GM11168 (cell line): ENCODE data around the gene EDA.

ENCODE experiments used
- in situ Hi-C: fragments of 300-500 bp; cut with MboI; formaldehyde crosslinking; loops from one replicate; pipeline ENCODE4 v1.12.0; 2022; ENCODE audit warnings: low sequenced_read_pairs; ENCODE audit not compliant: unreplicated experiment

Gene EDA

DNA sequence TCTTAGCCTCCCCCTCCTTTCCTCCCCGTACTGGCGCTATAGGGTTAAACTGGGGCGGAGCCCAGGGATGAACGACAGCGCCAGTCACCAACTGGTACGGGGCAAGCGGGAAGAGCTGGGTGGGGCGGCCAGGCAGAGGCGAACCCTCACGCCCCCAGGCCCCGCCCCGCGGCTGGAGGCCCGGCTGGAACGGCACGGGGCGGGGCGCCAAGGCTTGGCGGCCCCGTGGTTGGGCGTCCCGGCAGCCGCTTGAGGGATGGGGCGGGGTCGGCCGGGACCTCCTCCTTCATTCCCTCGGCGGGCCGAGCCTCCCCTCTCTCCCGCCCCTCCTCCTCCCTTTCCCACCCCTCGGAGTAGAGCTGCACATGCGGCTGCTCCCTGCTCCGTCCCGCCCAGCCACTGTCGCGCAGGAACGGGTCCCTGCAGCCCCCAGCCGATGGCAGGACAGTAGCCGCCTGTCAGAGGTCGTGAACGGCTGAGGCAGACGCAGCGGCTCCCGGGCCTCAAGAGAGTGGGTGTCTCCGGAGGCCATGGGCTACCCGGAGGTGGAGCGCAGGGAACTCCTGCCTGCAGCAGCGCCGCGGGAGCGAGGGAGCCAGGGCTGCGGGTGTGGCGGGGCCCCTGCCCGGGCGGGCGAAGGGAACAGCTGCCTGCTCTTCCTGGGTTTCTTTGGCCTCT, at the start of gene EDA:
EDA (plus strand) TSS at position 335 of the 678 bp plus-strand sequence.
- in situ Hi-C loops, result no loop called here

DNA sequence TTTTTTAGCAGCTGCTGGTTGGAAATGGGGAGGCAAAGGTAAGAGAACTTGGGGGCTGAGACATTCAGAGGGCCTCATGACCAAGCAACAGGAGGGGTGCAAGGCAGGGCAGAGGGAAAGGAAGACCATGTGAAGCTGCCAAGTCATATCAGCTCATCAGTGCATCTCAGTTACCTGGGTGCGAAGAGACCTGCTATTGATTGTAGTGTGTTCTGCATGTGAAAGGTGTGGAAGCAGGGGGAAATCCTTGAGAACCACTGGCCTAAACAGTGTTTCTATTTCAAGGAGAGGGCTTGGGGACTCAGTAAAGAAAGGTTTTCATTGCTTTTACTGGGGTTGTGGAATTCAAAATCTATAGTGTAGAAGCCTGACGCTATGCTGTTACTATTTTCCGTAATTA, 47.1 kb upstream of the EDA start:
- in situ Hi-C loops, result no loop called here

DNA sequence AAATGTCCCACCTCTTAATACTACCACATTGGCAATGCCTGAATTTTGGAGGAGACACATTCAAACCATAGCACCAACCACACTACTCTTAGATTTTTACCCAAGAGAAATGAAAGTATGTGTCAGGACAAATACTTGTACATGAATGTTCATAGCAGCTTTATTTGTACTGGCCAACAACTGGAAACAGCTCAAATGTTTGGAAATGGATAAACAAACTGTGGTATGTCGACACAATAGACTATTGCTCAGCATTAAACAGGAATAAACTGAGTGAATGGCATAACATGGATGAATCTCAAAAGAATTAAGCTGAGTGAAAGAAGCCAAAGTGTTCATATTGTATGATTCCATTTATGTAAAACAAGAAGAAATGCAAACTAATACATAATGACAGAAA, 18.5 kb upstream of the EDA start:
- in situ Hi-C loops, result no loop called here

DNA sequence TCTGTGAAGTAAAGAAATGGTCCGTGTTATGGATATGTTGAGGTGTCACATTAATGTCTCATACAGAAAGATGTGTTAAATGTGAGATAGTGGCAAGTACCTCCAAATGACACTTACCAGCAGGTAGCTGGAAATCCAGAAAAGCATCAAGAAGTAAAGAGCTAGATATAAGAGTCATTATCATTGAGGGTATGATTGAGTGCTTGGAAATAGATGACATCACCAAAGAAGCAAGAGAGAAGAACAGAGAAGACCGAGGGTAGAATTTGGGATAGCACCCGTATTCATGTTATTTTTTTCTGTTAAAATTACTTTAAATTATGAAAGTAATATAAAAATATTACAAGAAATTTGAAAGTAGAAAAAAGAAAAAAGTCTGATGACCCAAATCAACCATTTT, 15.7 kb upstream of the EDA start:
- in situ Hi-C loops, result no loop called here

DNA sequence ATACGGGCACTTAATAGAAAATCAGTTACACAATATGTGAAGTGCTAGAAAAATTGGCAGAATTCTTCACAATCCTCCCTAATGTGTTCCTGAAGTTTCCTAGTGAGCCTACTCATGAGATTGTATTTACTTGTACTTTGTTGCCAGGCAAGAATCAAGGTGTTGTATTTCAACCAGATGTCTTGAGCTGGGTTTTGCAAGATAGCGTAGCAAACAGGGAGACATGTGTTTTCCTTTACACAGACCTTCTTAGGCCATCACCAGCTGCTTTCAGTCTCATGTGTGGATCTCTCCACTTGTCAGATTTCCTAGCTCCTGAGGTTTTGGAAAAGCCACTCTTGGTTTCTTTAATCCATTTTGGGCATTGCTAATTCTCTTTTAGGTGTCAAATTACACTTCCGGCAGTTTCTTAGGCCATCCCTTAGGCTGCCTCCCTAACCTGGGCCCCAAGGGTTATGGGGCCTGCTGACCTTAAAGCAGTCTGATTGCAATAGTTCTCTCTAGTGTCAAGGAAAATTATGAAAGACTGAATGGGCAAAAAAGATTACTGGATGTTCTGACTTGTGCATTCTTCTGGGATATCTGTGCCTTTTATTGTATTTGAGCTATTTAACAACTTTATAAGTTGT, 12.2 kb upstream of the EDA start:
- in situ Hi-C loops, result no loop called here

DNA sequence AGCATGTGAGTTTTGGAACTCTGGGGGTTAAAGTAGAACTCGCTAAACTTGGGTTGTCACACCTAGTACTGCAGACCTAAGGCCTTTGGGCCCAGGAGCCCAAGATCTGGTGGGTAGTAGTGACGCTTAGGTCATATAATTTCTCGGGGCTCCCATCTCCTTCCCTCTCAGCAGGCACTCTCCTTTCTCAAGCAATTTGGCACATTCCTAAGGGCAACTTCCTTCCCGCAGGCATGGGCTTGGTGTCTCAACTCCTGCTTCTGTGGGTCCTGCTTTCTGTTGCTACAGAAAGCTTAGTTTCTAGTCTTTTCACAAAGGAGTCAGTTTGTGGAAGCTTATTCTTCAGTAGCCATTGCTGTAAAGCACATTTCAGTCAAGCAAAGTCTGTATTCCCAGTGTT, 10.4 kb upstream of the EDA start:
- in situ Hi-C loops, result no loop called here

DNA sequence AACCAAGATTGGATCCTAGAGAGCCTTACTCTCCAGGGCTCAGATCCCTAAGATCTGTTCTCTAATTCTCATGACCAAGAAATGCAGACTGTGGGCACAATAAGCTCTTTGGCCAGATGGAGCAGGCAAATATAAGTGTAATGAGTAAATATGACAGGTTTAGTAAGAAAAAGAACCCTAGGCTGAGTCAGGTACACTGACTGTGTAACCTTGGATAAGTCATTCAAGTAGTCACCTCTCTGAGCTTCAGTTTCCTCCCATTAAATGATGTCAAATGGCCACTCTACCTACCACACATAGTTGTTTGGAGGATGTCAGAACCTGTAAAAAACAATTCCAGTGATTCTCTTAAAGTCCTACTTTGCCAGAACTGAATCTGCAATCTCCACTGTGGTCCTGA, 8.3 kb upstream of the EDA start:
- in situ Hi-C loops, result no loop called here

DNA sequence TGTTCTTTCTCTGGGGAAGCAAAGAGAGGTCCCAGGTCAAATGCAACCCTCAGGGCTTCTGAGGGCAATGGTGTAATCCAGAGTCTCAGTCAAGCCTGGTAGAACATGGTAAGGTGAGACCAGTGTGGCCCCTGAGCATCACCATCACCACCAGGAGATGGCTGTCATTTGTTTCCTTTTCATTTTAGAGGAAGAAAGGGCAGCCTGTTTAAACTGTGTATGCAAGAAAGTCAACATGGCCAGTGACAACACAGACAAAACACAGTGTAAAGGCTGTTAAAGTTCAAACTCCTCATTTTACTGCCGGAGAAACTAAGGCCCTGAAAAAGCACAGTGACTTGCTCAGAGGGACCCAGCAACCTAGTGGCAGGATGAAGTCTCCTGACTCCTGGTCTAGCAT, 2.0 kb upstream of the EDA start:
- in situ Hi-C loops, result no loop called here

DNA sequence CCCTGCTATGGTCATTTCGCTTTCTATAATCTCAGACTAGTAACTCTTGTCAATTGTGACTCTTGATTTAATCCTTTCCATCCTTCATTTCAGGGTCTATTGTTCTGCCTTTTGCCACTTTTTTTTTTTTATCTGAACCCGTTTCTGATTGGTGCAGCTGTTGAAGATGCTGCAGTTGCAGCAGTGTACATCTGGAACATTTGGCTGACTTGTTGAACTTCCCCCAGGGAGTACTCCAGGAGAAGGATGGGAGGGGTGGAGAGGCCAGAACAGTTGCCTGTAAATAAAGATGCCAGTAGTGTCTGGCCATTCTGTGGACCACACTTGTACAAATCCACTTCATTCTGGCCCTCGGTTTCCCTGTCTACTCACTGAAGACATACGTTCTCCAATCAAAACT, 1.0 kb upstream of the EDA start:
- in situ Hi-C loops, result no loop called here

DNA sequence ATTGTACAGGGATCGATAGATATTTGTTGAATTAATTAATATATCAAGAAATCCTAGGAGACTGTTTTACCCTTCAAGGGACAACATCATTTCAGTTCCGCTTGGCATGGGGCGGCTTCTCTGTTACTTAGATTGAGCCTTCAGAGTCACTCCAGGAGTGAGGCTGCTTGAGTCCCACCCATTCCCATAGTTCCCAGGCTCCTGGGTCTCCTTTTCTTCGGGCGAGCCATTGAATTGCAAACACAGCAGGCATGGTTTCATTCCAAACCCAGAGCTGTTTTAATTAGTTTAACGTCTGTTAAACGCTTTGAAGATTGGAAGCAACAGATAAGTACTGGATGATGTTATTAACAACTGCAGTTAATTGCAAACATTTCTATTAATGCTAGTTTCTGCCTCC, 571 bp upstream of the EDA start:
- in situ Hi-C loops, result no loop called here

DNA sequence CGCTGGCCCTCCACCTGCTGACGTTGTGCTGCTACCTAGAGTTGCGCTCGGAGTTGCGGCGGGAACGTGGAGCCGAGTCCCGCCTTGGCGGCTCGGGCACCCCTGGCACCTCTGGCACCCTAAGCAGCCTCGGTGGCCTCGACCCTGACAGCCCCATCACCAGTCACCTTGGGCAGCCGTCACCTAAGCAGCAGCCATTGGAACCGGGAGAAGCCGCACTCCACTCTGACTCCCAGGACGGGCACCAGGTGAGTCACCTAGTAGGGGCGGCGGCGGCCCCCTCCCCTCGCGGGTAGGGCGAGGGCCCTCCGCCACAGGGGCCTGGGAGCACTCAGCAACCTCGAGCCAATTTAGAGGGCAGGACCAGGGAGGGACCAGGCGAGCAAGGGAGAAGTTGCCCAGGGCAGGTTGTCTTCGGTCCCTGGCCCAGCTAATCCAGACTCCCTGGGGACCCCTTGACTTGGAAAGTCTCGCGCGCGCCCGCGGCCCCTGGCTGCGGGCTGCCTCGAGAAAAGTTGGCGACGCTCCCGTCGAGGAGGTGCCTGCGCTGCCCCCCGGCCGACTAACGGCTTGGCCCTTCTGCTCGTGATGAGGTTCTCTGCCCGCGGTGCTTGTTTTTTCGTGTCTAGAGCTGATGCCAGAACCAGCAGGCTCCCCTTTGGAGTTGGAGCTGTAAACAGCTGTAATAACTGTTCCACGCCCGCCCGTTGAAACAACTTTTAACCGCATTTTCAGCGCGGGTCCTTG, 717 bp downstream of the EDA start:
- in situ Hi-C loops, result no loop called here

DNA sequence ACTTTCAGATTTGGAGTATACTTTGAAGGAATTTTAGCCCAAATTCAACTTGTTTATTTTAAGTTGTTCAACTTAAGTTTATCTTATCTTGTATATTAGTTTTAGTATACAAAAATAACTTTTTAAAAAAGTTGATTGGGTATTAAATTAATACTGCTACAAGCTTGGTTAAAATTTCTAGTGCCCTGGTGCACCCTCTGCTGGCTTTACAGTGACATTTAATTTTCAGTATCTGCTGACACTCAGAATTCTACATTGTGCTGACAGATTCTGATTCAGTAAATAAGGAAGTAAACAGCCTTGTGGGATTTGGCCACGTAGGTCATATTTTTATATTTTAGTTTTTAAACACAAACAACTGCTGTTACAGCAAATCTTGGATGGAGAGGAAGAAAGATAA, 2.9 kb downstream of the EDA start:
- in situ Hi-C loops, result no loop called here

DNA sequence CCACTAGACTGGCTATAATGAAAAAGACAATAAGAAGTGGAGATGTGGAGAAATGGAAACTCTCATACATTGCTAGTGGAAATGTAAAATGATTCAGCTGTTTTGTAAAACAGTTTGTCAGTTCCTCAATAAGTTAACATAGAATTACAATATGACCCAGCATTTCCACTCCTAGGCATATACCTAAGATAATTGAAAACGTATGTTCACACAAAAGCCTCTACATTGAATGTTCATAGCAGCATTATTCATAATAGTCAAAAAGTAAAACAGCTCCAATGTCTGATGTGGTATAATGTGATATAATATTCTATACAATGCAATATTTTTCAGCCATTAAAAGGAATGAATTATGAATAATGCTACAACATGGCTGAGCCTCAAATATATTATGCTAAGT, 10.2 kb downstream of the EDA start:
- in situ Hi-C loops, result no loop called here

DNA sequence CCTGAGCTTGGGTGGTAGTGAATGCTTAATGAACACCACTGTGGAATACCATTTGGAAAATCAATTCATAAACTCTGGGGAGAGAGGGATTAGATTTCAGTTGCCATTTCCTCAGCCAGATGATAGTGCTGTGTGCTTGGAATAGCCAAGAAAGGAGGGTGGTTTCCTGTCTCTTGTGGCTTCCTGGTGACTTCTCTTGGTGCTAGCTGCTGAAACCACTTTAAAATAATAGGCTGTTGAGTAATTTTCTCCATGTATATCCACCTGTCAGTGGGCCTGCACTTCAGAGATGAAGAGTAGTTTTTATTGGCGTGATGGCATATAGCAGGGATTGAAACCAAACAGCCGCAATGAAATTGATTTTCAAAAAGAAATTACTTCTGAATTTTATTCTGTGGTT, 11.8 kb downstream of the EDA start:
- in situ Hi-C loops, result no loop called here

DNA sequence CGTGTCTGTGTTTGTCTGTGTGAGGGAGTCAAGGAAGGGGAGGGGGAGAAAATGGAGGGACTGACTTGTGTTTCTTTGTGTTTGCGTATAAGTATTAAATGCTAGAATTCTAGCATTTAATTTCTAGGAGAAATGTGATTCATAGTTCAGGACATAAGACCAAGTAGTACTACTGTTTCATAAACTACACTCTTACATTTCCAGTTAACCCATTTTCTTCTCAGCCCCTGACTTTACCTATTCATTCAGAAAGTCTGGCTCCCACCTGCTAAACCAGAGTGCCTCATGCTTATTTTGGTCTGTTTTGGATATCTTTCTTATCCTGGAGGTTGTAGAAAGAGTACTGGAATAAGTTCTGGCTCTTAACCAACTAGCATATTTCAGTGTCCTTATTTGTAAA, 14.2 kb downstream of the EDA start:
- in situ Hi-C loops, result no loop called here

DNA sequence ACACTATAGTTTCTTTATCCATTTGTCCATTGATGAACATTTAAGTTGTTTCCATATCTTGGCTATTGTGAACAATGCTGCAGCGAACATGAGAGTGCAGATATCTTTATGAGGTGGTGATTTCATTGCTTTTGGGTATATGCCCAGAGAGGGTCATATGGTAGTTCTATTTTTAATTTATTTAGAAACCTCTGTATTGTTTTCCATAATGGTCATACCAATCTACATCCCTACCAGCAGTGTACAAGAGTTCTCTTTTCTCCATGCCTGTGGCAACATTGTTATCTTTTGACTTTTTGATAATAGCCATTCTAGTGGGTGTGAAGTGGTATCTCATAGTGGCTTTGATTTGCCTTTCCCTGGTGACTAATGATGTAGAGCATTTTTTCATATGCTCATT, 48.8 kb downstream of the EDA start:
- in situ Hi-C loops, result no loop called here

DNA sequence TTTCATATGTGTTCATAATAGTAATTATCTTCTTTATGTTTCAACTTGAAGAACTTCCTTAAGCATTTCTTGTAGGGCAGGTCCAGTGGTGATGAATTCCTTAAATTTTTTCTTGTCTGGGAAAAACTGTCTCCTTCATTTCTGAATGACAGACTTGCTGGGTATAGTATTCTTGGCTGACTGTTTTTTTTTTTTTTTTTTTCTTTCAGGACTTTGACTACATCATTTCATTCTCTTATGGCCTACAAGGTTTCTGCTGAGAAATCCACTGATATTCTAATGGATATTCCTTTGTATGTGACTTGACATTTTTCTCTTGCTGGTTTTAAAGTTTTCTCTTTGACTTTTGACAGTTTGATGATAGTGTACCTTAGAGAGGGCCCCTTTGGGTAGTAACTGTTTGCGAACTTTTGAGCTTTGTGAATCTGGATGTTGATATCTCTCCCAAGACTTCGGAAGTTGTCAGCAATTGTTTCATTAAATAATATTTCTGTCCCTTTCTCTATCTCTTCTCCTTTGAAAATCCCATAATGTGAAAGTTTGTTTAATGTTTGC, 54.2 kb downstream of the EDA start:
- in situ Hi-C loops, result no loop called here

DNA sequence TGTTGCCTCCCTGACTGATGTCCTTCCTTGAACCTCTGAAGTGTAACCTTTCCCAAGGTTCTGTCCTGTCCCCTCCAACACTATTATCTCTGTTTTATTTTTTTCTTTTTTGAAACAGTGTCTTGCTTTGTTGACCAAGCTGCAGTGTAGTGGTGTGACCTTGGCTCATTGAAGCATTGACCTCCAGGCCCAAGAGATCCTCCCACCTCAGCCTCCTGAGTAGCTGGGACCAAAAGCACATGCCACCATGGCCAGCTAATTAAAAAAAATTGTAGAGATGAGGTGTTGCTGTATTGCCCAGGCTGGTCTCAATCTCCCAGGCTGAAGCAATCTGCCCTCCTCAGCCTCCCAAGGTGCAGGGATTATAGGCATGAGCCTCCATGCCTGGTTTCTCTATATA, 59.0 kb downstream of the EDA start:
- in situ Hi-C loops, result no loop called here

DNA sequence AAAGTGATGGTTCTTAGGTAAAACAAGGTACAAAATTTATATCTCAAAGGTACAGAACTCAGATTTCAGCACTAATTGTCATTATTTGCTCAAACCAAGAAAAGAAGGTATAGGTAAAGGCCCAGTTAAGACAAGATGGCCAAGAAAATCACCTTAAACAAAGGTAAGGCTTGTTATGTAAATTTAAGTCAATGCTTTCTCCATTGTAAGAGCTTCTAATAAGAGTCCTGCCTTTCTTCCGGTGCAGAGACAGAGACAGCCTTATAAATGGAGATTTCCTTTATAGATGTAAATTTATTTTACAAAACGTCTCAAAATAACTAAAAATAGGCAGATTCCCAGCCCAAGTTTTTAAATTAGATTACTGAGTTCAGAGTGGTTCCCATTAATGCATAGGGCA, 89.9 kb downstream of the EDA start:
- in situ Hi-C loops, result no loop called here

DNA sequence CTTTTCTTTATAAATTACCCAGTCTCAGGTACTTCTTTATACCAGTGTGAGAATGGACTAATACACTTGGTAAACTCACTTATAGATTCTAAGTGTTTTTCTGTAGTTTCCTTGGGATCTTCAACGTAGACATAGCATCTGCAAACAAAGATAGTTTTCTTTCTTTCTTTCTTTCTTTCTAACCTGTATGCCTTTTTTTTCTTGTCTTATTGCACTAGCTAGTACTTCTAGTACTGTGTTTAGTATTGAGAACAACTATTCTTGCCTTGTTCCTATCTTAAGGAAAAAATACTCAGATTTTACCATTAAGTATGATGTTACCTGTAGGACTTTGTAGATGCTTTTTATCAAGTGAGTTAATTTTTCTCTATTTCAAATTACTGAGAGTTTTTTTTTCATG, 102.2 kb downstream of the EDA start:
- in situ Hi-C loops, result no loop called here

DNA sequence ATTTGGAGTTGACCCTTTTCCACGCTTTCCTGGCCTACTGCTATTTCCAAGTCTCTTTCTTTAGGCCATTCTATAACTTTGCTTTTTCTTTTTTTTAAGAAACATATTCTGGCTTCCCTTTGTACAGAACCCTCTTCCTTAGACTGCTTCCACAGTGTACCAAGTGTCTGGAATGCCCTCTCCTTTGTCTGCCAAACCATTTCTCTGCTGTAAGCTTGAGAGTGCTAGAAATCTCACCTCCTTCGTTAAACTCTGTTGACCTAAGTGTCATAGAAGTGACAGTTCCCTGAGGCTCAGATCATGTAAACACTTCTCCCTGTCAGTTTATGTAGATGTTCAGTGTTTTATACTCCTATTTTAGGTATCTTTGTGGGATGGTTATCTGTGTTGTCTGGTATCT, 108.4 kb downstream of the EDA start:
- in situ Hi-C loops, result no loop called here
